ENCODE data around the gene CD300LB. TPM values are rescaled to one million over a fixed set of nuclear protein-coding genes. Genes with fewer than 3 reads are reported as not detected.
A peak's percentile ranks its signal among the peaks of the same experiment; 100 is the strongest.

Gene CD300LB
- total RNA-seq, 1 experiment from 2014 or later, result not detected

GRCh38 chr17:74478420-74479100 lies 52.7 kb downstream of the CD300LB start:
- peak; percentile 26 for DNase-seq

GRCh38 chr17:74477411-74477810 lies 53.9 kb downstream of the CD300LB start:
- peak; percentile 10 for DNase-seq
- Histone ChIP-seq H3K4me3 (ENCODE audit: insufficient read depth, low read depth, low read length) (no peak overlapping the region), H3K27me3 (ENCODE audit: control insufficient read depth, insufficient read depth, low read length) (no peaks in the 10 kb centered on the region), H3K36me3 (replicated peaks; ENCODE audit: control insufficient read depth, insufficient read depth, low read length) (no peaks in the 10 kb centered on the region)

More at GRCh38 chr17:74478420-74479100, 52.7 kb downstream of the CD300LB start:
- Histone ChIP-seq H3K36me3 (replicated peaks; ENCODE audit: control insufficient read depth, insufficient read depth, low read length) (no peaks in the 10 kb centered on the region), H3K4me3 (ENCODE audit: insufficient read depth, low read depth, low read length) (no peak overlapping the region), H3K27me3 (ENCODE audit: control insufficient read depth, insufficient read depth, low read length) (no peaks in the 10 kb centered on the region)

GRCh38 chr17:74475189-74475588 lies 56.1 kb downstream of the CD300LB start:
- no peak for DNase-seq
- H3K36me3 ChIP-seq (replicated peaks; ENCODE audit: control insufficient read depth, insufficient read depth, low read length), result no peaks in the 10 kb centered on the region

GRCh38 chr17:74474043-74474792 lies 57.1 kb downstream of the CD300LB start:
- DNase-seq, result peak; percentile 51
- Histone ChIP-seq H3K36me3 (replicated peaks; ENCODE audit: control insufficient read depth, insufficient read depth, low read length) (no peaks in the 10 kb centered on the region), H3K4me3 (ENCODE audit: insufficient read depth, low read depth, low read length) (no peak overlapping the region), H3K27me3 (ENCODE audit: control insufficient read depth, insufficient read depth, low read length) (no peaks in the 10 kb centered on the region)

More at GRCh38 chr17:74475189-74475588, 56.1 kb downstream of the CD300LB start:
- Histone ChIP-seq H3K27me3 (ENCODE audit: control insufficient read depth, insufficient read depth, low read length) (no peaks in the 10 kb centered on the region), H3K4me3 (ENCODE audit: insufficient read depth, low read depth, low read length) (no peak overlapping the region)

GRCh38 chr17:74473294-74473693 lies 58.0 kb downstream of the CD300LB start:
- DNase-seq, result peak; percentile 32
- no peaks in the 10 kb centered on the region for H3K27me3 ChIP-seq (ENCODE audit: control insufficient read depth, insufficient read depth, low read length)
- H3K36me3 ChIP-seq (replicated peaks; ENCODE audit: control insufficient read depth, insufficient read depth, low read length), result no peaks in the 10 kb centered on the region
- no peak overlapping the region for H3K4me3 ChIP-seq (ENCODE audit: insufficient read depth, low read depth, low read length)

GRCh38 chr17:74472890-74473289 lies 58.4 kb downstream of the CD300LB start:
- no peak for DNase-seq
- H3K4me3 ChIP-seq (ENCODE audit: insufficient read depth, low read depth, low read length), result no peak overlapping the region
- H3K27me3 ChIP-seq (ENCODE audit: control insufficient read depth, insufficient read depth, low read length), result no peaks in the 10 kb centered on the region
- H3K36me3 ChIP-seq (replicated peaks; ENCODE audit: control insufficient read depth, insufficient read depth, low read length), result no peaks in the 10 kb centered on the region

GRCh38 chr17:74471341-74471740 lies 59.9 kb downstream of the CD300LB start:
- H3K36me3 ChIP-seq (replicated peaks; ENCODE audit: control insufficient read depth, insufficient read depth, low read length), result no peaks in the 10 kb centered on the region
- H3K27me3 ChIP-seq (ENCODE audit: control insufficient read depth, insufficient read depth, low read length), result peaks cover 10% of the 10 kb centered on the region; the same call in 1 of the 2 replicates
- no peak overlapping the region for H3K4me3 ChIP-seq (ENCODE audit: insufficient read depth, low read depth, low read length)
- no peak for DNase-seq

Other genes starting within 250 kb of the CD300LB start
- gene KIF19, start 205.2 kb downstream of the CD300LB start, total RNA-seq (2014; rRNA removed; shearing (Covaris generic)), result 0.52 and 1.1 TPM in 2 replicates
- 1.3 and 1.4 TPM in 2 replicates for gene BTBD17, start 169.6 kb downstream of the CD300LB start, total RNA-seq (2014; rRNA removed; shearing (Covaris generic))
- not detected in 2 replicates for gene GPR142, start 164.0 kb downstream of the CD300LB start, total RNA-seq (2014; rRNA removed; shearing (Covaris generic))
- gene GPRC5C, start 99.4 kb downstream of the CD300LB start, total RNA-seq (2014; rRNA removed; shearing (Covaris generic)), result 35.3 and 48.8 TPM in 2 replicates
- 0.07 and 0.48 TPM in 2 replicates for gene CD300A, start 64.8 kb downstream of the CD300LB start, total RNA-seq (2014; rRNA removed; shearing (Covaris generic))
- not detected in 2 replicates for gene CD300C, start 14.6 kb upstream of the CD300LB start, total RNA-seq (2014; rRNA removed; shearing (Covaris generic))
- gene CD300H, start 36.0 kb upstream of the CD300LB start, total RNA-seq (2014; rRNA removed; shearing (Covaris generic)), result not detected in 2 replicates
- not detected in 2 replicates for gene CD300LD, start 60.8 kb upstream of the CD300LB start, total RNA-seq (2014; rRNA removed; shearing (Covaris generic))
- 0.03 TPM in 1 of 2 replicates, not detected in the other for gene CD300E, start 92.3 kb upstream of the CD300LB start, total RNA-seq (2014; rRNA removed; shearing (Covaris generic))
- not detected in 2 replicates for gene CD300LF, start 181.4 kb upstream of the CD300LB start, total RNA-seq (2014; rRNA removed; shearing (Covaris generic))
- 2.5 and 3.5 TPM in 2 replicates for gene RAB37, start 205.8 kb upstream of the CD300LB start, total RNA-seq (2014; rRNA removed; shearing (Covaris generic))
- 63.1 and 79.1 TPM in 2 replicates for gene NHERF1, start 217.2 kb upstream of the CD300LB start, total RNA-seq (2014; rRNA removed; shearing (Covaris generic))
- 47.9 and 73.3 TPM in 2 replicates for gene NAT9, start 244.9 kb upstream of the CD300LB start, total RNA-seq (2014; rRNA removed; shearing (Covaris generic))

Data from H7 (cell line).